OCI-LY1 (cell line): ENCODE results near the gene RNASE4.

Experiments used
- H2AFZ ChIP-seq: fragments of 200-600 bp; sonication (generic), shearing (Covaris generic); 2 replicates; pipeline ENCODE4 v1.6.0; 2014; ENCODE audit warnings: antibody characterized with exemption, mild to moderate bottlenecking, low read length
- H3F3A ChIP-seq: fragments of 200-600 bp; sonication (generic), shearing (Covaris generic); 2 replicates; pipeline ENCODE4 v1.6.0; 2014; ENCODE audit warnings: mild to moderate bottlenecking, antibody characterized with exemption, low read length, moderate library complexity; ENCODE audit not compliant: insufficient read depth
- H3K27ac ChIP-seq: fragments of 200-600 bp; sonication (generic); 2 replicates; pipeline ENCODE4 v1.5.1; 2014; ENCODE audit warnings: low read length, mixed run types, mild to moderate bottlenecking, low read depth; ENCODE audit not compliant: poor library complexity, severe bottlenecking
- H3K27me3 ChIP-seq: fragments of 200-600 bp; sonication (generic); 2 replicates; pipeline ENCODE4 v1.6.0; 2014; ENCODE audit warnings: antibody characterized with exemption, mild to moderate bottlenecking, low read length, moderate library complexity; ENCODE audit not compliant: insufficient read depth
- H3K36me3 ChIP-seq: fragments of 200-600 bp; sonication (generic); 2 replicates; pipeline ENCODE4 v1.6.1; 2014; ENCODE audit warnings: mild to moderate bottlenecking, antibody characterized with exemption, low read length, moderate library complexity, mixed read lengths; ENCODE audit not compliant: insufficient read depth
- H3K4me1 ChIP-seq: fragments of 200-600 bp; sonication (generic); 2 replicates; pipeline ENCODE4 v1.5.1; 2014; ENCODE audit warnings: mild to moderate bottlenecking, low read length, moderate library complexity; ENCODE audit not compliant: insufficient read depth, severe bottlenecking
- H3K4me2 ChIP-seq: fragments of 200-600 bp; sonication (generic), shearing (Covaris generic); 2 replicates; pipeline ENCODE4 v1.6.1; 2014; ENCODE audit warnings: low read length
- H3K4me3 ChIP-seq: fragments of 200-600 bp; sonication (generic); 2 replicates; pipeline ENCODE4 v1.5.1; 2014; ENCODE audit warnings: low read length, low read depth, mild to moderate bottlenecking, mixed read lengths; ENCODE audit not compliant: poor library complexity, severe bottlenecking
- H3K79me2 ChIP-seq: fragments of 200-600 bp; shearing (Covaris generic); 2 replicates; pipeline ENCODE4 v1.6.1; 2016; ENCODE audit warnings: mixed run types, low read length, mixed read lengths; ENCODE audit not compliant: insufficient read depth
- H3K9ac ChIP-seq: fragments of 200-600 bp; sonication (generic), shearing (Covaris generic); 2 replicates; pipeline ENCODE4 v1.6.1; 2014; ENCODE audit warnings: mild to moderate bottlenecking, low read length, mixed read lengths
- H3K9me2 ChIP-seq: fragments of 200-600 bp; sonication (generic), shearing (Covaris generic); 2 replicates; pipeline ENCODE4 v1.6.1; 2014; ENCODE audit warnings: low read depth, mild to moderate bottlenecking, low read length, mixed read lengths
- H3K9me3 ChIP-seq: fragments of 200-600 bp; shearing (Covaris generic); 2 replicates; pipeline ENCODE4 v1.6.1; 2014; ENCODE audit warnings: low read length, mixed read lengths
- H4K20me1 ChIP-seq: fragments of 200-600 bp; sonication (generic), shearing (Covaris generic); 2 replicates; pipeline ENCODE4 v1.6.0; 2016; ENCODE audit warnings: mild to moderate bottlenecking, low read length; ENCODE audit not compliant: insufficient read depth
- CTCF ChIP-seq: fragments of 200-600 bp; sonication (generic), shearing (Covaris generic); IDR thresholded peaks from 2 replicates; pipeline ENCODE4 v1.5.1; 2017; ENCODE audit warnings: mild to moderate bottlenecking, antibody characterized with exemption, low read length, moderate library complexity, mixed read lengths
- EZH2 ChIP-seq: fragments of 200-600 bp; sonication (generic), shearing (Covaris generic); IDR thresholded peaks from 2 replicates; pipeline ENCODE4 v1.8.0; 2017; ENCODE audit warnings: borderline replicate concordance, mixed run types, mild to moderate bottlenecking, antibody characterized with exemption, low read length, moderate library complexity, mixed read lengths

The RNASE4 gene

GRCh38 chr14:20676072-20676471, 8.3 kb upstream of the RNASE4 start:
- Histone ChIP-seq H2AFZ (no peak overlapping the region), H3K4me2 (no peak overlapping the region), H3K36me3 (no peaks in the 10 kb centered on the region), H3K27me3 (peaks cover 8% of the 10 kb centered on the region; the same call in 1 of the 2 replicates), H3K4me3 (no peak overlapping the region), H3F3A (no peaks in the 10 kb centered on the region), H3K27ac (no peak overlapping the region), H3K79me2 (no peaks in the 10 kb centered on the region), H3K4me1 (peaks cover 12% of the 10 kb centered on the region), H3K9me2 (no peaks in the 10 kb centered on the region), H4K20me1 (no peaks in the 10 kb centered on the region), H3K9ac (no peak overlapping the region), H3K9me3 (no peaks in the 10 kb centered on the region)
- TF ChIP-seq EZH2 (no peak), CTCF (no peak)

DNA sequence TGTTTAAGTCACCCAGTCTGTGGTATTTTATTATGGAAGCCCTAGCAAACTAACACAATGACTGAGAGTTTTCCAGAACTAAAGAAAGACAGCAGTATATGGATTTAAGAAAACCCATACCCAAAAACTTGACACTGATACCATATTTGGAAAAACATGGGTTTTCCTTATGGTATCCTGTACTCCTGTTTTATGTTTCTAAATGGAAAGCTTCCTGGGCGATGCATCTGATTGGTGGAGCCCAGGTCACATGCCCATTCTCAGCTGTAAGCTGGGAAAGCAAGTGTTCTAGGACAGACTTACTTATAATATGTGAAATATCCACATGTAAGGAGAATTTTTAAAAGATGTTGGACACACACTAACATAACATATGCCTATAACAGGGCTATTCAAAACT, 4.5 kb upstream of the RNASE4 start:
- Histone ChIP-seq H3F3A (no peaks in the 10 kb centered on the region), H3K36me3 (no peaks in the 10 kb centered on the region), H4K20me1 (no peaks in the 10 kb centered on the region), H3K79me2 (no peaks in the 10 kb centered on the region), H3K4me3 (peak overlapping the region; percentile 80), H3K27ac (no peak overlapping the region), H3K4me1 (peaks cover 31% of the 10 kb centered on the region), H2AFZ (no peak overlapping the region), H3K4me2 (peak overlapping the region; percentile 87), H3K9me3 (no peaks in the 10 kb centered on the region), H3K9me2 (no peaks in the 10 kb centered on the region), H3K27me3 (peaks cover 4% of the 10 kb centered on the region; the same call in 1 of the 2 replicates), H3K9ac (no peak overlapping the region)
- no peak for TF ChIP-seq CTCF
- no peak for TF ChIP-seq EZH2

- H3K4me1 ChIP-seq, result peaks cover 35% of the 10 kb centered on the region
- peak overlapping the region; percentile 70; the same call in 1 of the 2 replicates for H3K9ac ChIP-seq
- no peaks in the 10 kb centered on the region for H3F3A ChIP-seq
- no peaks in the 10 kb centered on the region for H4K20me1 ChIP-seq
- H3K27me3 ChIP-seq, result peaks cover 4% of the 10 kb centered on the region; the same call in 1 of the 2 replicates
- no peaks in the 10 kb centered on the region for H3K36me3 ChIP-seq
- no peaks in the 10 kb centered on the region for H3K9me3 ChIP-seq
- H3K9me2 ChIP-seq, result no peaks in the 10 kb centered on the region
- TF ChIP-seq CTCF, result no peak
- TF ChIP-seq EZH2, result no peak
- H3K4me3 ChIP-seq, result peak overlapping the region; percentile 80
- H3K4me2 ChIP-seq, result peak overlapping the region; percentile 87
- H2AFZ ChIP-seq, result no peak overlapping the region
- H3K79me2 ChIP-seq, result no peaks in the 10 kb centered on the region
- no peak overlapping the region for H3K27ac ChIP-seq
These were observed 4.0 kb upstream of the RNASE4 start for GRCh38 chr14:20680363-20680762.
